HEK293 (cell line): ENCODE results near the gene TMEM88.
A peak's percentile ranks its signal among the peaks of the same experiment; 100 is the strongest.

Experiments used
- ELK4 ChIP-seq: IDR thresholded peaks from 2 replicates; pipeline ENCODE4 v1.6.1; 2011; ENCODE audit warnings: mild to moderate bottlenecking, low read depth, low read length, borderline replicate concordance
- HIC1 ChIP-seq: fragments of 450-650 bp; formaldehyde crosslinking; IDR thresholded peaks from 2 replicates; pipeline ENCODE4 v1.5.1; 2016; ENCODE audit warnings: missing biosample characterization, missing genetic modification characterization
- INSM2 ChIP-seq: fragments of 450-650 bp; formaldehyde crosslinking; IDR thresholded peaks from 2 replicates; pipeline ENCODE4 v1.5.1; 2016; ENCODE audit warnings: missing biosample characterization, missing genetic modification characterization
- KLF17 ChIP-seq: fragments of 450-650 bp; formaldehyde crosslinking; IDR thresholded peaks from 2 replicates; pipeline ENCODE4 v1.5.1; 2016; ENCODE audit warnings: missing biosample characterization, missing genetic modification characterization
- ZBTB8A ChIP-seq: fragments of 450-650 bp; formaldehyde crosslinking; IDR thresholded peaks from 2 replicates; pipeline ENCODE4 v1.5.1; 2016; ENCODE audit warnings: missing biosample characterization, missing genetic modification characterization
- ZIC2 ChIP-seq: fragments of 450-650 bp; formaldehyde crosslinking; IDR thresholded peaks from 2 replicates; pipeline ENCODE4 v1.5.1; 2016; ENCODE audit warnings: missing biosample characterization, missing genetic modification characterization
- ZNF112 ChIP-seq: fragments of 450-650 bp; formaldehyde crosslinking; IDR thresholded peaks from 2 replicates; pipeline ENCODE4 v1.5.0; 2017; ENCODE audit warnings: missing biosample characterization, missing genetic modification characterization
- ZNF341 ChIP-seq: fragments of 450-650 bp; formaldehyde crosslinking; IDR thresholded peaks from 2 replicates; pipeline ENCODE4; 2016; ENCODE audit warnings: low read depth, missing biosample characterization, missing genetic modification characterization
- ZNF366 ChIP-seq: fragments of 450-650 bp; formaldehyde crosslinking; conservative IDR thresholded peaks from 2 replicates; pipeline ENCODE4 v1.5.1; 2016; ENCODE audit warnings: missing biosample characterization, missing genetic modification characterization
- ZNF416 ChIP-seq: fragments of 450-650 bp; formaldehyde crosslinking; IDR thresholded peaks from 2 replicates; pipeline ENCODE4 v1.5.1; 2016; ENCODE audit warnings: missing biosample characterization, missing genetic modification characterization
- ZNF449 ChIP-seq: fragments of 450-650 bp; formaldehyde crosslinking; IDR thresholded peaks from 2 replicates; pipeline ENCODE4 v1.5.1; 2017; ENCODE audit warnings: missing biosample characterization, mild to moderate bottlenecking, missing genetic modification characterization, moderate library complexity
- ZNF518A ChIP-seq: fragments of 450-650 bp; formaldehyde crosslinking; conservative IDR thresholded peaks from 2 replicates; pipeline ENCODE4 v1.5.1; 2016; ENCODE audit warnings: low read depth, missing biosample characterization, missing genetic modification characterization
- ZNF560 ChIP-seq: fragments of 450-650 bp; formaldehyde crosslinking; IDR thresholded peaks from 2 replicates; pipeline ENCODE4 v1.5.1; 2017; ENCODE audit warnings: missing biosample characterization, missing genetic modification characterization, borderline replicate concordance
- ZNF585B ChIP-seq: fragments of 450-650 bp; formaldehyde crosslinking; IDR thresholded peaks from 2 replicates; pipeline ENCODE4 v1.5.1; 2016; ENCODE audit warnings: missing biosample characterization, missing genetic modification characterization
- ZNF596 ChIP-seq: fragments of 450-650 bp; IDR thresholded peaks from 2 replicates; pipeline ENCODE4 v1.5.0; 2018; ENCODE audit warnings: missing biosample characterization, mild to moderate bottlenecking, missing genetic modification characterization, moderate library complexity
- ZNF837 ChIP-seq: fragments of 450-650 bp; formaldehyde crosslinking; IDR thresholded peaks from 2 replicates; pipeline ENCODE4 v1.5.1; 2016; ENCODE audit warnings: missing biosample characterization, missing genetic modification characterization

The TMEM88 gene

GRCh38 chr17:7903154-7904103 is 48.6 kb downstream of the TMEM88 start (continued):
- TF ChIP-seq ZNF518A (tag by site-specific recombination) (no peak), ZNF585B (no peak), ZNF416 (tag by site-specific recombination) (no peak), ZNF596 (tag by site-specific recombination) (peak; percentile 60), INSM2 (tag by site-specific recombination) (no peak), ZNF366 (no peak), ELK4 (no peak), ZNF112 (tag by site-specific recombination) (no peak), ZNF341 (tag by site-specific recombination) (no peak), HIC1 (tag by site-specific recombination) (no peak), ZIC2 (tag by site-specific recombination) (peak; percentile 72), ZNF560 (tag by site-specific recombination) (no peak), ZBTB8A (peak; percentile 94), ZNF449 (no peak), ZNF837 (tag by site-specific recombination) (no peak), KLF17 (tag by site-specific recombination) (no peak)
